ENCODE data around the gene NR1D1. TPM values are rescaled to one million over a fixed set of nuclear protein-coding genes. Genes with fewer than 3 reads are reported as not detected.

NR1D1 gene
- total RNA-seq, 1 experiment from 2014 or later: 63.7 TPM

GRCh38 chr17:40090237-40091119 lies 9.9 kb downstream of the NR1D1 start (continued):
- TF ChIP-seq SRF (IDR thresholded peaks at IDR 0.05; ENCODE audit: low read depth): no peak

- ChIA-PET POLR2A (interaction anchor here (0.6 to 2.5 kb wide), 3 partner anchors 11 to 24 kb away, joined by 3 to 7 read pairs (median 4); partner anchors contain the start of gene NR1D1), CTCF (interaction anchor here (1.1 to 2.1 kb wide), 2 partner anchors 14 to 54 kb away, joined by 3 to 5 read pairs; no protein-coding TSS in a partner anchor), RAD21 (ENCODE audit: low non-redundant PET in 1 of 2, low total read pairs in 2 of 2, uncharacterized antibody in 2 of 2, unreplicated experiment in 2 of 2) (no interaction called here)
- no peak overlapping the region for H2AFZ ChIP-seq (ENCODE audit: low read depth, low read length, poor library complexity, severe bottlenecking)
- ATAC-seq (no peak), DNase-seq (ENCODE audit: low read depth, low spot score) (no peak)
- no peaks in the 10 kb centered on the region for H4K20me1 ChIP-seq (ENCODE audit: insufficient read depth)
- H3K9me3 ChIP-seq (ENCODE audit: control insufficient read depth in 1 of 2, insufficient read depth in 1 of 2, low read depth in 1 of 2, low read length in 2 of 2): no peaks in the 10 kb centered on the region
- H3K9me2 ChIP-seq (ENCODE audit: insufficient read depth): no peaks in the 10 kb centered on the region
- H3K27me3 ChIP-seq (ENCODE audit: insufficient read depth, low read length): no peaks in the 10 kb centered on the region
- no TSS peak for BruUV-seq (replicated peaks)
- H3K9ac ChIP-seq (ENCODE audit: low read length): no peak overlapping the region
- H3K4me3 ChIP-seq (replicated peaks in 1 of 2; ENCODE audit: low read depth in 1 of 2, low read length in 2 of 2): no peak overlapping the region
- peaks cover 26 to 31% of the 10 kb centered on the region in 2 experiments; a peak in 3 of 4 replicates for H3K36me3 ChIP-seq (ENCODE audit: control insufficient read depth in 1 of 2, insufficient read depth in 2 of 2, low read length in 2 of 2)
- no peaks in the 10 kb centered on the region for H3K79me2 ChIP-seq (ENCODE audit: insufficient read depth, low read length)
- no peak overlapping the region for H3K4me2 ChIP-seq (ENCODE audit: low read length)
- H3K4me1 ChIP-seq (ENCODE audit: control insufficient read depth in 1 of 2, insufficient read depth in 2 of 2, low read length in 2 of 2): peaks cover 0 to 9% of the 10 kb centered on the region in 2 experiments; a peak in 2 of 4 replicates
- intact Hi-C loops (cut with micrococcal nuclease): loop anchor here (5.0 kb wide), 1 partner anchor 62 kb away; no protein-coding TSS in a partner anchor
- H3K27ac ChIP-seq (ENCODE audit: low read depth, low read length): no peak overlapping the region
- TF ChIP-seq ZNF274 (IDR thresholded peaks at IDR 0.05; ENCODE audit: low read depth, low read length) (no peak), EZH2 (IDR thresholded peaks at IDR 0.05) (no peak), EGR1 (IDR thresholded peaks at IDR 0.05; ENCODE audit: low read depth) (no peak), SRF (IDR thresholded peaks at IDR 0.05; ENCODE audit: low read depth) (no peak), TCF7L2 (IDR thresholded peaks at IDR 0.05; ENCODE audit: borderline replicate concordance, extremely low read depth, insufficient read depth, insufficient read length) (no peak), ZFX (IDR thresholded peaks at IDR 0.05) (no peak), POLR2AphosphoS5 (IDR thresholded peaks at IDR 0.05; ENCODE audit: low read depth, low read length) (no peak), ATF3 (IDR thresholded peaks at IDR 0.05) (no peak), POLR2A (IDR thresholded peaks at IDR 0.05; ENCODE audit: borderline replicate concordance, extremely low read depth, insufficient read depth, insufficient read length) (no peak), REST (IDR thresholded peaks at IDR 0.05; ENCODE audit: low read depth) (no peak), RAD21 (IDR thresholded peaks at IDR 0.05; ENCODE audit: low read depth) (no peak), FOSL1 (IDR thresholded peaks at IDR 0.05; ENCODE audit: low read depth) (no peak), MAX (IDR thresholded peaks at IDR 0.05) (no peak), ZBTB33 (IDR thresholded peaks at IDR 0.05; ENCODE audit: extremely low read depth, insufficient replicate concordance, low read length) (no peak), EZH2phosphoT487 (IDR thresholded peaks at IDR 0.05; ENCODE audit: borderline replicate concordance) (no peak), SP1 (IDR thresholded peaks at IDR 0.05; ENCODE audit: low read depth) (no peak), ELF1 (IDR thresholded peaks at IDR 0.05; ENCODE audit: borderline replicate concordance, low read depth) (no peak)
These were observed 11.1 kb downstream of the NR1D1 start for GRCh38 chr17:40089077-40089895.
